Lower lobe of right lung (tissue), 2 donors: Measurements from ENCODE around the gene TRIM2. TPM values are rescaled to one million over a fixed set of nuclear protein-coding genes. Genes with fewer than 3 reads are reported as not detected.

Experiments used
- ATAC-seq, 2 donors: fragments of 200-7000 bp; cut with Tn5 transposase; one replicate each; pipeline ENCODE4 v1.9.1; 2020 to 2022; ENCODE audit warnings: mild to moderate bottlenecking in 2 of 2, moderate library complexity in 2 of 2
- DNase-seq: peaks from one replicate; pipeline ENCODE4 v3.0.0-alpha.2; 2020
- H3K27ac ChIP-seq: fragments of 200-600 bp; one replicate; pipeline ENCODE4 v1.8.0; 2022
- H3K27me3 ChIP-seq: fragments of 200-600 bp; one replicate; pipeline ENCODE4 v1.8.0; 2022; ENCODE audit warnings: low read depth
- H3K36me3 ChIP-seq: fragments of 200-600 bp; one replicate; pipeline ENCODE4 v1.8.0; 2022; ENCODE audit warnings: mild to moderate bottlenecking
- H3K4me1 ChIP-seq: fragments of 200-600 bp; one replicate; pipeline ENCODE4 v1.8.0; 2022
- H3K4me3 ChIP-seq: fragments of 200-600 bp; one replicate; pipeline ENCODE4 v1.8.0; 2022; ENCODE audit warnings: mild to moderate bottlenecking
- H3K9me3 ChIP-seq: fragments of 200-600 bp; one replicate; pipeline ENCODE4 v1.8.0; 2022
- CTCF ChIP-seq: fragments of 200-600 bp; IDR thresholded peaks from one replicate; pipeline ENCODE4 v1.8.0; 2022; ENCODE audit warnings: antibody characterized with exemption, mild to moderate bottlenecking
- intact Hi-C: fragments of 100-400 bp; cut with DNase I; formaldehyde crosslinking; loops from one replicate; pipeline ENCODE4 v1.11.0; 2022
- total RNA-seq: library from RNA; stranded (reverse); fragmentation: NEBNext Ultra II Directional; extraction: Animal tissue kit (Norgen Biotek cat#: 25700); gene quantifications from one replicate; pipeline ENCODE4 v1.2.1, GENCODE V29; 2021
- donor health status: DM: no; HTN: yes; CAD: no; lungs with severe emphysema.

Gene TRIM2
- total RNA-seq, 1 donor from 2014 or later, result 32.6 TPM

GRCh38 chr4:153216546-153216945 is 12.3 kb downstream of the TRIM2 start:
- H3K36me3 ChIP-seq, result no peaks in the 10 kb centered on the region
- DNase-seq, result no peak
- ATAC-seq, result no peak

DNA sequence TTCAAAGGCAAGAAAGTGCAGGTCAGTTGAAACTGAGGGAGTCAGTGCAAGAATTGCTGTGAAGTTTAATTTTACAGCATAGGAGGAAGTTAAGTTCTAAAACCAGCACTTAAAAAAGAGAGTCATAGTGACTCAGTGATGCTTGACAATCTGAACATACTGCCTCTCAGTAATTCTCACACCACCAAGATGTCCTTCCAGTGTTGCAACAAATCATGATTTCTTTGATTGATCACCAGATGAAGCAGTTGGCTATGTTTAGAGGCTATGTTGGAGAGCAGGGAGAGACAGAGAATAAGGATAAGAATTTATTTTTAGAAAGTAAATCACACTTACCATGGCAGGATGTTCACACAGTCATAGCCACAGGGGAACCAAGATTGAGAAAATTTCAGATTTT is 13.2 kb downstream of the TRIM2 start:
- Histone ChIP-seq H3K36me3 (no peaks in the 10 kb centered on the region), H3K27me3 (no peaks in the 10 kb centered on the region), H3K4me3 (no peak overlapping the region), H3K4me1 (no peaks in the 10 kb centered on the region), H3K27ac (no peak overlapping the region), H3K9me3 (no peaks in the 10 kb centered on the region)
- no peak for TF ChIP-seq CTCF
- intact Hi-C loops, result no loop called here
- peak; percentile 28 to 29 for ATAC-seq
- no peak for DNase-seq

More at GRCh38 chr4:153216546-153216945, 12.3 kb downstream of the TRIM2 start:
- intact Hi-C loops, result no loop called here
- no peak for TF ChIP-seq CTCF
- Histone ChIP-seq H3K9me3 (no peaks in the 10 kb centered on the region), H3K4me1 (no peaks in the 10 kb centered on the region), H3K4me3 (no peak overlapping the region), H3K27ac (no peak overlapping the region), H3K27me3 (no peaks in the 10 kb centered on the region)

DNA sequence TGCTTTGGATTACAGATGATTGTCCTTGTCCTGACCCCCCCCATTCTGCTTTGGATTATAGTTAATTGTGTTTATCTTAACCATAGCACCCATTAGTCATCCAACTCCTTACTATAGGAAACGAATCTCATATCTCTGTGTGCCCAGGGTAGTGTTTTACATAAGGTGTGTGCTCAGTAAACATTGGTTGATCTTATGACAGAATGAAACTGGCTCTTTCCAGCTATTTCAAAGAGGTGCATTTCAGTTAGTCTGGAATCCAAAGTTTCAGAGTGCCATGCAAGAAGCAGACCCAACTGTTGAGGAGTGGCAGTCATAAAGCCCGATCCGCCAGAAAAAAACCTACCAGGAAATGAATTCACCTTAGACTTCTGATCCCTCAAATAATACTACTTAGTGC is 14.7 kb downstream of the TRIM2 start:
- peak; percentile 12 to 60 for ATAC-seq

GRCh38 chr4:153220682-153221395 is 16.6 kb downstream of the TRIM2 start:
- DNase-seq (no peak), ATAC-seq (no peak)
- H3K4me3 ChIP-seq, result no peak overlapping the region
- H3K4me1 ChIP-seq, result peaks cover 13% of the 10 kb centered on the region
- TF ChIP-seq CTCF, result no peak
- no peaks in the 10 kb centered on the region for H3K9me3 ChIP-seq
- intact Hi-C loops, result no loop called here
- no peak overlapping the region for H3K27ac ChIP-seq
- H3K36me3 ChIP-seq, result no peaks in the 10 kb centered on the region
- H3K27me3 ChIP-seq, result no peaks in the 10 kb centered on the region

More for the DNA sequence above, 14.7 kb downstream of the TRIM2 start:
- no peaks in the 10 kb centered on the region for H3K9me3 ChIP-seq
- no peaks in the 10 kb centered on the region for H3K27me3 ChIP-seq
- no peak overlapping the region for H3K4me3 ChIP-seq
- intact Hi-C loops, result no loop called here
- no peak overlapping the region for H3K27ac ChIP-seq
- H3K4me1 ChIP-seq, result peaks cover 6% of the 10 kb centered on the region
- no peak for TF ChIP-seq CTCF
- no peak for DNase-seq
- H3K36me3 ChIP-seq, result no peaks in the 10 kb centered on the region

DNA sequence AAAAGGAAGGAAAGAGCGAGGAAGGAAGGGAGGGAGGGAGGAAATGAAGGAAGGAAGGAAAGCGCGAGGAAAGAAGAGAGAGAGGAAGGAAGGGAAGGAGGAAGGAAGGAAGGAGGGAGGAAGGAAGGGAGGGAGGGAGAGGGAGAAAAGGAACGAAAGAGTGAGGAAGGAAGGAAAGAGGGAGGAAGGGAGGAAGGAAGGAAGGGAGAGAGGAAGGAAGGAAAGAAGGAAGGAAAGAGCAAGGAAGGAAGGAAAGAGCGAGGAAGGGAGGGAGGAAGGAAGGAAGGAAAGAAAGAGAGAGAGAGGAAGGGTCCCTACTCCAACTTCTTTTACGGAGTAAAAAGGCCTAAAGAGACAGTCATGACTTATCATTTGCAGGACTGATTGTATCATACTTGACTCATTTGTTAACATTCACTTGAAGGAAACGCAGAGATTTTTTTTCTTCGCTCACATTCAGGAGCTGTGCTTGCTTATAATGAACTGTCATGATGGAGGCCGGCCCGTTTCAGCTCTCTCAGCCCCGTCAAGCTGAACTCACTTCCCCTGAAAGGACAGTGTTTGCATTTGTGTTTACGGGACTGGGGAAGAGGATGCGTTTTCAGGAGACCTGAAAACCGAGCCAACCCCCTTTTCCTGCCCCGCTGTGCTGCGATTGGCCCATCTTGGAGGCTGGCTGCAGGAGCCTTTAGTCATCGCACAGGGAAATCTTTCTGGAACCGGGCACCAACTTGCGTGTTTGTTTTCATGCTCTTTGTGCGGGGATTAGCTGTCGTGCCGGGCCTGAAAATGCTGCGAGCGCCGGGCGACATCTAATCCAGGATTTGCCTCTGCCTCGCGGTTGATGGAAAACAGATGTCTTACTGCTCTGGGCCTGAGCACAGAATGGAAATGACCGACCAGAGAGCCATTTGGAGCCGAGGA is 17.8 kb downstream of the TRIM2 start:
- DNase-seq (no peak), ATAC-seq (peak; percentile 46 to 48)
- Histone ChIP-seq H3K36me3 (no peaks in the 10 kb centered on the region), H3K4me1 (peaks cover 13% of the 10 kb centered on the region), H3K4me3 (peak overlapping the region; percentile 71), H3K27ac (peak overlapping the region; percentile 85), H3K9me3 (no peaks in the 10 kb centered on the region), H3K27me3 (no peaks in the 10 kb centered on the region)
- no peak for TF ChIP-seq CTCF
- intact Hi-C loops, result no loop called here
